Activated CD4-positive, CD25-positive, alpha-beta regulatory T cell treated with anti-CD3 and anti-CD28 coated beads, Interleukin-2, amount 50 U/mL, for 16 hours (primary cell): Measurements from ENCODE around the gene LZIC.

ENCODE experiments used
- DNase-seq: peaks from one replicate; pipeline ENCODE4 v3.0.0-alpha.2; 2020; ENCODE audit warnings: low read depth, low spot score

Gene LZIC

GRCh38 chr1:9910423-9911178 lies 32.6 kb downstream of the LZIC start:
- DNase-seq: peak; percentile 99

- DNase-seq: no peak
These were observed 33.1 kb downstream of the LZIC start, which contains the start of gene CTNNBIP1 for GRCh38 chr1:9910076-9910422. TSS of gene CTNNBIP1 (minus strand) at chr1:9910269. CDS start at chr1:9872064, 38,205 bp downstream.

DNA sequence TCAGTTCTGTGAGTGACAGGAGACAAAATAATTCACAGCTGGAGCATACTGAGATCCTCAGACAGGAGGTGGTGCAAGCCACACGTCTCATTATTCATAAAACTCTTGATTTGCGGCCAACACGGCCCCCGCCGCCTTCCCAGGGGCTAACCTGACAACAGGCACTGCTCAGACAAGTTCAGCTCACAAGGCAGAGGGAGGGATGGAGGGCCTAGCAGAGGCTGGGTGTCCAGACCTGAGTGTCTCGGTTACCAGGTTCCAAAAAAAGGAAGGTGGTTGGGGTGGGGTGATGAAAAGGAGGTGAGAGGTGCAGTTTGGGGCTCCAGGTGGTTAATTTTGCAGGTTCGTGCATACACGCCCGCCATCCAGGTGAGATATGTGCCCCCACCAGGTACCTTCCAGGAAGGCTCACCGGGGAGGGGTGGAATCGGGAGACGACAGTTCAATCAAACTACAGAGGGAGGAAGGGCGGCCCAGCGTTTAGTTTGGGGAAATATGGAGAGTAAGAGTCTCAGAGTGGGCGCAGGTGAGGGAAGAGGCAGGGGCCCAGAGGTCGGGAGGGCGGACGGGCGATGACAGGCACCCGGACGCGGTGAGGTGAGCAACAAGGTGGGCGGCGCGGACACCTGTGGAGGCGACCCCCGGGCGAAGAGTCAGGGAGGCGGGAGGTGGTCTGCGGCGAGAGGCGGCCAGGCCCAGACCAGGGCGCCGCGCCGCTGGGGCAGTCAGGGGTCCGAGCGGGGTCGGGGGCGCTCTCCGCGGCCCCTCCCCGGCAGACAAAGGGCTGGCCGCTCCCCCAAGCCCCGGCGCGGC lies 33.8 kb downstream of the LZIC start:
- DNase-seq: no peak

DNA sequence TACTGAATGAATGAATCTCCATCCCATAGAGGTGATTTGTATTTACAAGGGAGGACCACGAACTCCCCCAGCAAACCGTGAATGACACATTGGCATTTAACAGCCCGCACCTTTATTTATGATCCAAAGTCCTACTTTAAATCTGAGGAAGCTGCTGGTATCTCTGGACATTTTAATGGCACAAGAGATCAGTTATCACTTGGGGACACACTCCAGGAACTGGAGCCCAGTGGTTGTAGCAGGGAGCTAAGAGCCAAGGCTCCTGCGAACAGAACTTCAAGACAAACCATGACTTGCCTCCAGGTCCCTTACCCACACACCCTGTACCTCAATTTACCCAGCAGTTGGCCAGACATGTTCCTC lies 34.3 kb downstream of the LZIC start:
- no peak for DNase-seq

DNA sequence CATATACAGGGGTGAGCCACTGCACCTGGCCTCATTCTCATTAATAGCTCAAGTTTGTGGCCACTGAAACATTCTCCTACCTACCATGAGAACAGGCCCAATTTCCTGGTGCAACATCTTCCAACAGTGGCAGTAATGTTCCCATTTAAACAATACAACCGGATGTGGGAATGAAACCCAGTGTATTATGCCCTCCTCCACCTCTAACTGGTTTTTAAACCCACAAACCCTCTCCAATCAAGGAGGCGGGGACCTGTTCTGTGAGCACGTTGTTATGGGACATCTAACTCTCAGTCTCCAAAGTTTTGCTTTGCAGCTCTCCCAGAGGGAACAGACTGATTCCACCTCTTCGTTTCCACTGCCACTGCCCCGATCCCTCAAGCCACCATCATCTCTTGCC lies 35.8 kb downstream of the LZIC start:
- DNase-seq: no peak

DNA sequence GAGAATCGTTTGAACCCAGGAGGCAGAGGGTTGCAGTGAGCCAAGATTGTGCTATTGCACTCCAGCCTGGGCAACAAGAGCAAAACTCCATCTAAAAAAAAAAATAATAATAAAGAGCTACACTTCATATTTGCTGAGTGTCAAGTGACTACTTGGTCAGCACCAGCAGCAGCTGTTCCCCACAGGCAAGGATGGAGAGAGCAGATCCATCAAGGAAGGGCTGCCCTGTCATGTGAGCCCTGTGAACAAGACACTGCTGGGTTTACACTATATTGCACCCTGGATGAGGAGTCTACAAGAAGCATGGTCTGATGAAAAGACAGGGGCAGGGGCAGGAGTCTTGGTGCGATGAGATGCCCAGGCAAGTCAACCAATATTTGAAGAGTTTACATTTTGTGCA lies 36.7 kb downstream of the LZIC start:
- DNase-seq: no peak

GRCh38 chr1:9905010-9905409 lies 38.2 kb downstream of the LZIC start:
- no peak for DNase-seq

- no peak for DNase-seq
These were observed 38.6 kb downstream of the LZIC start for GRCh38 chr1:9904596-9904995.

DNA sequence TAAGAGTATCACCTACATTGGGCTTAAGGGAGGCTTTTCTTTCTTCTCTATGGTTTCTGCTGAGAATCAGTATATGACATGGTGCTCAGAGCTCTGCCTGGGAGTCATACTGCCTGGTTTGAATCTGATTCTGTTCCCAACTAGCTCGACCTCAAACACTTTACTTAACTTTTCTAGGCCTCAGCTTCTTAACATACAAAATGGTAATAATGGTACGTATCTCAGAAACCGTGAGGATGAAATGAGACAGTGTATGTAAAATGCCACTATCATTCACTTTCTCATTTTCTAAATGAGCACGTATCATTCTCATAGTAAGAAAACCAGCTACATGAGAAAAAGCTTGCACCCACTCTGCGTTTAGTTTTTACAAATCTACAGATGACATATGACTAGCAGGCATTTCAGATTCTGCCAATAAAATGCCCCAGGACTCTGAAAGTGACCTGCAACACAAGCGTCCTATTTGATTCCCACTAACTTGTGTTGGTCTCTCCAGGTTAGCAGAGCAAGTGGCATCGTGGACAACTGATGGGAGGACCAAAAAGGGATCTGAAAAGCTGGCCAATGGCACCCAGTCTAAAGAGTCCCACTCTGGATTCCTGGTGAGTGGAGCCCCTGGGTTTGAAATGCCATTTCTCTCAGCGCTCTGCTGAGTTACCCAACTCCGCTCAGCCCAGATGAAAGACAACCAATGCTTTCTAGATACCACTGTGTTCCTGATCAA lies 39.2 kb downstream of the LZIC start:
- DNase-seq: no peak

DNA sequence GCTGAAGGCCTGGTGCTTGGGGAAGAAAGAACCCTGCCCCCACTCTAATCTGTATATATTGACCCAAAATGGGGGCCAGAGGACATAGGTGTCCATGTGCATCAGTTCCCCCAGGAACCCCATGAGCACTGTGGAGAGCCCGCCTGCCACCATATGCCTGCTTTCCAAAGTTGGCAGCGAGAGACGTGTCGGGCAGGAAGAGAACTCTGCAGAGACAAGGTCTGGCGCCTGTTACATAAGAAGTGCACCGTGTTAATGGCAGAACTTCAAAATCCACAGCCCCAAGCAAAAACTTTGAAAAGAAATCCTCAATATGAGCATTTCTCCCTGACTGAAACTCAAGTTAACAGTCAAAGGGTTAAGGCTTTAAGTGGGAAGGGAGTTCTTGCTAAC lies 41.1 kb downstream of the LZIC start:
- no peak for DNase-seq

- no peak for DNase-seq
These were observed 41.8 kb downstream of the LZIC start for GRCh38 chr1:9901148-9902059.

DNA sequence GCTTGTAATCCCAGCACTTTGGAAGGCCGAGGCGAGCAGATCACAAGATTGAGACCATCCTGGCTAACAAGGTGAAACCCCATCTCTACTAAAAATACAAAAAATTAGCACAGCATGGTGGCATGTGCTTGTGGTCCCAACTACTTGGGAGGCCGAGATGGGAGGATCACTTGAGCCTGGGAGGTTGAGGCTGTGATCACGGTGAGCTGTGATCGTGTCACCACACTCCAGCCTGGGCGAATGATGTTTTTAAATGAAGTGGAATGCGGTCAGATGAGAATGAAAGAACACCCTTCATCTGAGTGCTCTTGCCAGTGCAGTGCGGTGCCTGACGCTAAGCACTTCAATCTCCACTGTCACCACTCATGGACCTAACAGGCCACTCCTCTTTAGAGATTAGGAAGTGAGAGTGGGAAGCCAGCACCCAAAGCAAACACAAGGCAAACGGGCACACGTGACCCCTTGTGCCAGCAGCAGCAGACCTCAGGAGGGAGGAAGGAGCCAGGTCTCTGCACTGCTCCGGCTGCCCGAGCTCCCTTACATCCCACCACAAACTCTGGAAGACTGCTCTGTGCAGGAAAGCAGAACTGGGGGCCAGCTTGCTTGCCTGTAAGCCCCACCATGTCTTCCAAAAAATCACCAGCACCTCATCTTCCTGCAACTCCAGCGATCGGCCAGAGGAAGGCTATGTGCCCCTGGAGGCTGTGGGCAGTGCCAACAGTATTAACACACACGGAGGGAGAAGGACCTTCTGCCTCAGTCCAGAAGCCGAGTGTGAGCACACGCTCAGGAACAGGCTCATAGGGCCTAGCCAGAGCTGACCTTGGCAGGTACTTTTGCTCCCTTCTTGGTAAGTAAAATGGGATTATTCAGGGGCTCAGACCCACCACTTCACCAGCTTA lies 42.8 kb downstream of the LZIC start:
- DNase-seq: no peak

GRCh38 chr1:9894115-9894514 lies 49.1 kb downstream of the LZIC start:
- no peak for DNase-seq

DNA sequence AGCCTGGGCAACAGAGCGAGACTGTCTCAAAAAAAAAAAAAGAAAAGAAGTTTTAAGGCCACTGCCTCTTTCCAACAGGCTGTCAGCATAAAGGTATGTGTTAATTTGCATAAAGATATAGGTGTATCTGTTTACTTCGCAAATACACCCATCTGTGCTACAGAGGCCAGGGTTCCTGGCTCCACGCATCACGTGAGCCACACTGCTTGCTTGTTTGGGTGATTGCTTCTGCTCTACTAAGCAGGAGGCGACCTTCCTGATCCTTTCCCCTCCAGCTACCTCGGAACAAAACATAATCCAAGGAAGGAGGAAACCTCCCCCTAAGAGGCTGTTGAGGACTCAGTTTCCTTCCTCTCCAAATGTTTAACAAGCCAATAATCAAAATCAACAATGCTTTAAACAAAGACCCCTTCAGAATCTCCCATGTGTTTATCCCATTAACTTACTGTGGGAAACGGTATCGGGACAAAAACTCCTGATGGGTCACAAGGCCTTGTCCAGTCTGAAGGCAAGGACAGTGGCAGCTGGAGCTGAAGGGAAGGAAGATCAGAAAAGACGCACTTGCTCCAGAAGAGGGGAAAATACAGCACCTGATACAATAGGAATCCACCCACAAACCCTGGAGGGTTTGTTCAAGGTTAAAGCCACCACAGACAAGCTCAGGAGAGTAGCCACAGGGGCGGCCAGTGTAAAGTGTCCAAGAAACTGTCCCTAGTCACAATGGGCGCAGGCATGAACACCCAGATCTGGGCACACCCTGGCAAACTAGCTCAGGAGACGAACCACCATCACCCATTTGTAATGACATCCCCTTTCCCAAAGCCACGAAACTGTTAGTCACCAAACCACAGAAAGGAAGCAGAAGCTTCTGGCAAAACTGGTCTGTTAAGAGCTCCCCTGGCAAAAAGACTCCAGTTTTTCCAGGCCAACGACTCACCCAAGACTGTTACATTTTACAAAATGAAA lies 50.3 kb downstream of the LZIC start:
- no peak for DNase-seq

GRCh38 chr1:9891207-9891606 lies 52.0 kb downstream of the LZIC start:
- DNase-seq: no peak

GRCh38 chr1:9890224-9890731 lies 52.9 kb downstream of the LZIC start:
- DNase-seq: no peak

DNA sequence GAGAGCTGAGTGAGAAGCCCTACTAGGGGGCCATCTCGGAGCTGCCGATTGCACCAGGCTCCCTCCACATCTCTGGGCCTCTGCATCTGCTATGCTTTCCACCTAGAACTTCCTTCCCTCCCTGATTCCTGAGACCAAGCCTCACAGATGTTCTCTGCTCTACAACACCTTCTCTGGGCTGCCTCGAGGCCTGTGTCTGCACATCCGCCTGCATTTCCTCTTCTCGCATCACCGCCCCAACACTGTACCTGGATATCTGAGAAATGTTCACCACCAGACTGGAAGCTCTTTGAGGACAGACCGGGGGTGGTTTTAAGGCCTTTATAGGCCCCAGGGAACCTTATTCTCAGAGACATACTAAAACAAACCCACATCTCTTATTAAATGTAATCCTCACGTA lies 53.8 kb downstream of the LZIC start:
- DNase-seq: no peak

GRCh38 chr1:9888886-9889285 lies 54.3 kb downstream of the LZIC start:
- no peak for DNase-seq

GRCh38 chr1:9887070-9887469 lies 56.1 kb downstream of the LZIC start:
- no peak for DNase-seq
